ENCODE results near the gene NRL. TPM values are rescaled to one million over a fixed set of nuclear protein-coding genes. Genes with fewer than 3 reads are reported as not detected.

NRL gene
- total RNA-seq, 1 experiment from 2014 or later: 2.5 TPM

- Histone ChIP-seq H4K91ac (ENCODE audit: insufficient read length, low read depth, low read length) (no peak overlapping the region), H3K14ac (ENCODE audit: insufficient read depth, low read length) (peak overlapping the region; percentile 16; the same call in 1 of the 2 replicates), H3K79me1 (ENCODE audit: insufficient read depth, low read depth, low read length, poor library complexity, severe bottlenecking) (no peaks in the 10 kb centered on the region), H3K4me2 (ENCODE audit: insufficient read depth, insufficient read length, low read length) (peak overlapping the region; percentile 50), H3K4me1 (ENCODE audit: insufficient read depth, low read length) (peaks cover 5% of the 10 kb centered on the region; the same call in 1 of the 2 replicates), H3K18ac (ENCODE audit: insufficient read length, low read depth, low read length) (no peak overlapping the region), H3K23me2 (ENCODE audit: insufficient read length, low read depth, low read length, poor library complexity, severe bottlenecking) (peaks cover 4% of the 10 kb centered on the region), H3K27ac (ENCODE audit: insufficient read length, low read depth, low read length) (no peak overlapping the region), H3K9me3 (ENCODE audit: control insufficient read depth, low read depth, low read length) (no peaks in the 10 kb centered on the region), H3K79me2 (ENCODE audit: insufficient read depth, low read length) (no peaks in the 10 kb centered on the region), H2BK15ac (ENCODE audit: low read depth, low read length) (no peak overlapping the region), H2BK12ac (ENCODE audit: insufficient read length, low read depth, low read length) (no peak overlapping the region), H4K8ac (replicated peaks; ENCODE audit: insufficient read length, low read depth, low read length) (no peak overlapping the region), H3T11ph (ENCODE audit: low read length) (no peak overlapping the region), H3K9ac (ENCODE audit: extremely low read depth, insufficient read length, low read length) (no peak overlapping the region), H2AFZ (ENCODE audit: low read length) (no peak overlapping the region), H2AK5ac (ENCODE audit: insufficient read length, low read length) (no peak overlapping the region), H2BK5ac (ENCODE audit: insufficient read length, low read length) (no peak overlapping the region), H4K5ac (ENCODE audit: insufficient read length, low read depth, low read length) (no peak overlapping the region), H2BK20ac (ENCODE audit: low read depth, low read length, poor library complexity, severe bottlenecking) (no peak overlapping the region), H3K27me3 (ENCODE audit: insufficient read depth, low read length) (no peaks in the 10 kb centered on the region; the same call in 1 of the 2 replicates), H3K23ac (ENCODE audit: insufficient read length, low read depth, low read length) (no peak overlapping the region), H3K56ac (ENCODE audit: insufficient read length, low read depth, low read length) (no peak overlapping the region), H4K20me1 (ENCODE audit: control insufficient read depth, insufficient read depth, insufficient read length) (no peaks in the 10 kb centered on the region), H2BK120ac (ENCODE audit: low read depth, low read length, poor library complexity, severe bottlenecking) (no peak overlapping the region), H3K4ac (ENCODE audit: low read depth, low read length) (no peak overlapping the region)
- no CpG with 5 or more reads among the region's 74 CpGs for WGBS (ENCODE audit: extremely low coverage, insufficient read length, low lambda C conversion rate)
- Mint-ChIP-seq H3K9me3 (no peaks in the 10 kb centered on the region), H3K4me3 (peak overlapping the region; percentile 74 to 84), H3K27ac (peak overlapping the region in 1 of 3 experiments; percentile 57; a peak in 1 of 7 replicates), H3K27me3 (ENCODE audit: low read depth) (peaks cover 32% of the 10 kb centered on the region), H3K36me3 (ENCODE audit: insufficient read depth in 1 of 3, low read depth in 3 of 3) (no peaks in the 10 kb centered on the region; a peak in 1 of 7 replicates), H3K4me1 (peaks cover 33 to 42% of the 10 kb centered on the region in 2 experiments)
- DNase-seq: peak; percentile 79
- no peak for TF ChIP-seq CTCF (conservative IDR thresholded peaks at IDR 0.05)
Observed at GRCh38 chr14:24080888-24081738, 33.6 kb downstream of the NRL start.

Data from H9 (cell line).